GM12878 (cell line): ENCODE measurements around the gene HIPK4. TPM values are rescaled to one million over a fixed set of nuclear protein-coding genes. Genes with fewer than 3 reads are reported as not detected.

Experiments
- ATAC-seq: fragments of 200-7000 bp; cut with Tn5 transposase; 3 replicates; pipeline ENCODE4 v1.9.1; 2020; ENCODE audit warnings: mild to moderate bottlenecking, moderate library complexity
- Bru-seq: library from RNA; stranded (reverse); fragments of 400-500 nt; gene quantifications from one replicate; lab custom pipeline; 2021; lab: Mats Ljungman, UMichigan
- BruChase-seq, 2 experiments: library from RNA; stranded (reverse); fragments of 400-500 nt; gene quantifications; one replicate each; lab custom pipeline; 2021; lab: Mats Ljungman, UMichigan
- BruUV-seq: library from RNA; stranded (reverse); fragments of 400-500 nt; replicated peaks from 2 replicates; lab custom pipeline; 2021; lab: Mats Ljungman, UMichigan
- CTCF ChIA-PET: fragments of 300-600 bp; sonication (Branson Sonifier 250); formaldehyde crosslinking; extraction: SDS; loops from one replicate; lab custom pipeline; 2021; ENCODE audit warnings: inconsistent platforms; lab: Yijun Ruan, JAX
- POLR2A ChIA-PET: fragments of 350-600 bp; formaldehyde crosslinking; extraction: SDS; loops from one replicate; lab custom pipeline; 2021; ENCODE audit warnings: inconsistent platforms; lab: Charles Lee
- RAD21 ChIA-PET: fragments of 300-600 bp; sonication (Branson Sonifier 250); formaldehyde crosslinking; loops from one replicate; lab custom pipeline; 2023; ENCODE audit warnings: antibody characterized with exemption; ENCODE audit not compliant: unreplicated experiment; lab: Charles Lee
- SMC1A ChIA-PET: fragments of 300-600 bp; sonication (Branson Sonifier 250); formaldehyde crosslinking; loops from one replicate; lab custom pipeline; 2023; ENCODE audit not compliant: unreplicated experiment, uncharacterized antibody; lab: Charles Lee
- DNase-seq: peaks from one replicate; pipeline ENCODE4 v3.0.0-alpha.2; 2011; ENCODE audit warnings: low read depth, low spot score
- FAIRE-seq: peaks from 3 replicates; lab custom pipeline; 2011; peaks lifted over from hg19 to GRCh38; lab: Jason Lieb, UNC
- H2AFZ ChIP-seq: 2 replicates; pipeline ENCODE4 v1.6.0; 2011; ENCODE audit warnings: low read depth, low read length, control low read depth; ENCODE audit not compliant: control insufficient read depth
- H3K27ac ChIP-seq: 2 replicates; pipeline ENCODE4 v1.5.1; 2011; ENCODE audit warnings: control low read depth; ENCODE audit not compliant: control insufficient read depth, insufficient read depth
- H3K27me3 ChIP-seq, 2 experiments: replicated peaks in 1 of 2; 2 replicates each; pipeline versions ENCODE4 v1.6.0 to v1.6.1; 2011; ENCODE audit warnings: low read length in 1 of 2; ENCODE audit not compliant: control insufficient read depth in 2 of 2, insufficient read depth in 2 of 2
- H3K36me3 ChIP-seq, 2 experiments: 2 replicates each; pipeline ENCODE4 v1.5.1; 2011; ENCODE audit warnings: low read length in 1 of 2; ENCODE audit not compliant: control insufficient read depth in 2 of 2, insufficient read depth in 2 of 2
- H3K4me1 ChIP-seq: 2 replicates; pipeline ENCODE4 v1.6.1; 2011; ENCODE audit warnings: mild to moderate bottlenecking, low read length, moderate library complexity, mixed read lengths; ENCODE audit not compliant: control insufficient read depth, insufficient read depth
- H3K4me2 ChIP-seq: 2 replicates; pipeline ENCODE4 v1.6.0; 2011; ENCODE audit warnings: control low read depth; ENCODE audit not compliant: control insufficient read depth, insufficient read depth
- H3K4me3 ChIP-seq: fragments of 200-600 bp; sonication (generic); 2 replicates; pipeline ENCODE4 v1.5.1; 2016
- H3K79me2 ChIP-seq: 2 replicates; pipeline ENCODE4 v1.6.0; 2011; ENCODE audit warnings: low read length; ENCODE audit not compliant: control insufficient read depth, insufficient read depth
- H3K9ac ChIP-seq: 2 replicates; pipeline ENCODE4 v1.8.0; 2011; ENCODE audit warnings: low read length, control low read depth, mixed read lengths; ENCODE audit not compliant: control insufficient read depth, insufficient read depth
- H3K9me3 ChIP-seq: replicated peaks from 3 replicates; pipeline ENCODE4 v1.5.1; 2011; ENCODE audit warnings: mild to moderate bottlenecking, low read length; ENCODE audit not compliant: control insufficient read depth, insufficient read depth
- H4K20me1 ChIP-seq: 2 replicates; pipeline ENCODE4 v1.6.0; 2011; ENCODE audit not compliant: control insufficient read depth, insufficient read depth
- LARP7 ChIP-seq: fragments of 450-650 bp; IDR thresholded peaks from 2 replicates; pipeline ENCODE4 v1.6.1; 2017; ENCODE audit warnings: mild to moderate bottlenecking
- MLLT1 ChIP-seq: fragments of 450-650 bp; IDR thresholded peaks from 2 replicates; pipeline ENCODE4 v1.6.1; 2016; ENCODE audit warnings: mild to moderate bottlenecking
- TBL1XR1 ChIP-seq: IDR thresholded peaks from 2 replicates; pipeline ENCODE4 v1.6.1; 2012; ENCODE audit warnings: low read depth, low read length, improper control_type of control experiment
- ZSCAN29 ChIP-seq: fragments of 450-650 bp; IDR thresholded peaks from 2 replicates; pipeline ENCODE4 v1.6.1; 2017; ENCODE audit warnings: mild to moderate bottlenecking, moderate library complexity
- WGBS: methylation state at CpG from one replicate; pipeline ENCODE4 v1.1.6; 2016; ENCODE audit warnings: low lambda C conversion rate; ENCODE audit not compliant: insufficient replicate concordance, insufficient coverage; ENCODE audit errors: missing lambda C conversion rate; 5-methylcytosine and 5-hydroxymethylcytosine counted together
- in situ Hi-C: fragments of 300-500 bp; cut with MboI; formaldehyde crosslinking; loops from 9 replicates; pipeline ENCODE4 v1.14.3; 2018; ENCODE audit warnings: mixed read lengths
- intact Hi-C: fragments of 100-400 bp; cut with micrococcal nuclease; formaldehyde crosslinking; loops from one replicate; pipeline ENCODE4 v1.14.2; 2022; ENCODE audit not compliant: unreplicated experiment
- long read RNA-seq, 2 experiments: library from polyadenylated mRNA; unstranded; transcript quantifications; one replicate each; pipeline ENCODE4 v2.0.0, GENCODE V29; 2019 to 2020
- polyA minus RNA-seq, 3 experiments: library from RNA; depleted of rRNA, polyadenylated mRNA; stranded (reverse); fragments of >200 nt; gene quantifications; 2 replicates each; pipeline ENCODE4 v1.2.3, GENCODE V29; 2011
- polyA plus RNA-seq, 11 experiments: library from polyadenylated mRNA; depleted of rRNA in 4 of 11; unstranded in 6 of 11; stranded (reverse) in 5 of 11; fragments of >200 nt; fragmentation: Nextera tagmentation in 4 of 11; fragmentation: Illumina TruSeq in 1 of 11; extraction: Ambion mirVana in 4 of 11; extraction: Trizol in 1 of 11; gene quantifications; 1 replicate in 1 of 11; 2 replicates in 10 of 11; pipeline versions ENCODE4 v1.2.1 to v1.2.3, GENCODE V29; 2011 to 2016; ENCODE audit warnings: inconsistent platforms in 2 of 11, missing spikeins in 2 of 11, low read depth in 1 of 11
- total RNA-seq, 4 experiments: library from RNA; depleted of rRNA in 3 of 4; stranded (reverse); fragments of >200 nt in 3 of 4; fragmentation: Illumina TruSeq in 1 of 4; extraction: Trizol in 1 of 4; gene quantifications; 2 replicates each; pipeline versions ENCODE4 v1.2.1 to v1.2.3, GENCODE V29; 2013 to 2021

HIPK4 gene, protein sequence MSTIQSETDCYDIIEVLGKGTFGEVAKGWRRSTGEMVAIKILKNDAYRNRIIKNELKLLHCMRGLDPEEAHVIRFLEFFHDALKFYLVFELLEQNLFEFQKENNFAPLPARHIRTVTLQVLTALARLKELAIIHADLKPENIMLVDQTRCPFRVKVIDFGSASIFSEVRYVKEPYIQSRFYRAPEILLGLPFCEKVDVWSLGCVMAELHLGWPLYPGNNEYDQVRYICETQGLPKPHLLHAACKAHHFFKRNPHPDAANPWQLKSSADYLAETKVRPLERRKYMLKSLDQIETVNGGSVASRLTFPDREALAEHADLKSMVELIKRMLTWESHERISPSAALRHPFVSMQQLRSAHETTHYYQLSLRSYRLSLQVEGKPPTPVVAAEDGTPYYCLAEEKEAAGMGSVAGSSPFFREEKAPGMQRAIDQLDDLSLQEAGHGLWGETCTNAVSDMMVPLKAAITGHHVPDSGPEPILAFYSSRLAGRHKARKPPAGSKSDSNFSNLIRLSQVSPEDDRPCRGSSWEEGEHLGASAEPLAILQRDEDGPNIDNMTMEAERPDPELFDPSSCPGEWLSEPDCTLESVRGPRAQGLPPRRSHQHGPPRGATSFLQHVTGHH
- total RNA-seq (2013; cell fraction: nucleolus; rRNA removed), result not detected in 2 replicates
- not detected in 2 replicates for total RNA-seq (2014; rRNA removed)
- not detected in 2 replicates for total RNA-seq (2014; rRNA removed; fragmentation: Illumina TruSeq; extraction: Trizol)
- 0.13 TPM in 1 of 2 replicates, not detected in the other for total RNA-seq (2021)
- not detected for polyA plus RNA-seq (2011; ENCODE audit: low read depth)
- not detected in 2 replicates for polyA plus RNA-seq (2011; rRNA removed)
- not detected in 2 replicates for polyA plus RNA-seq (2011; cell fraction: cytosol; rRNA removed)
- not detected in 2 replicates for polyA plus RNA-seq (2011; cell fraction: nucleus; rRNA removed)
- polyA plus RNA-seq (2012), result 0.04 and 0.05 TPM in 2 replicates
- polyA plus RNA-seq (2014; fragmentation: Illumina TruSeq; extraction: Trizol), result not detected in 2 replicates
- polyA plus RNA-seq (2014; fragmentation: Nextera tagmentation; extraction: Ambion mirVana), result not detected
- polyA plus RNA-seq (2014; rRNA removed), result not detected in 2 replicates
- under 1 TPM; 0.07 to 0.08 TPM for polyA plus RNA-seq (2016; fragmentation: Nextera tagmentation; extraction: Ambion mirVana)
- not detected in 2 replicates for polyA minus RNA-seq (2011; rRNA and poly(A)+ RNA removed)
- polyA minus RNA-seq (2011; cell fraction: cytosol; rRNA and poly(A)+ RNA removed), result not detected in 2 replicates
- polyA minus RNA-seq (2011; cell fraction: nucleus; rRNA and poly(A)+ RNA removed), result not detected in 2 replicates
- Bru-seq, nascent RNA, result percentile 11 among the genes with signal in this experiment
- not detected for BruChase-seq, experiment 1, labeled RNA remaining after a 6-hour chase
- BruChase-seq, experiment 2, labeled RNA remaining after a 2-hour chase, result percentile 12 among the genes with signal in this experiment
- long read RNA-seq, experiment 1, result 0 reads
- long read RNA-seq, experiment 2, result 0 reads

- intact Hi-C loops (no loop called here), in situ Hi-C loops (no loop called here)
- no peak for FAIRE-seq
- BruUV-seq, result no TSS peak
- H3K79me2 ChIP-seq, result no peaks in the 10 kb centered on the region
- no peaks in the 10 kb centered on the region for H3K36me3 ChIP-seq
- RAD21 ChIA-PET, result no interaction called here
- WGBS, result 59% methylated on average over 10 of the region's 10 CpGs
- SMC1A ChIA-PET, result no interaction called here
- no peak for TF ChIP-seq LARP7
- TF ChIP-seq TBL1XR1, result no peak
- no peak for TF ChIP-seq ZSCAN29
- TF ChIP-seq MLLT1, result no peak
- POLR2A ChIA-PET, result interaction anchor here (0.6 kb wide), 1 partner anchor 53 kb away, joined by 3 read pairs; no protein-coding TSS in a partner anchor
- no peak within 1 kb of the TSS for H3K27ac ChIP-seq
- no peaks in the 10 kb centered on the region for H3K4me1 ChIP-seq
- H3K9ac ChIP-seq, result no peak within 1 kb of the TSS
- no peak for ATAC-seq
- no peak for DNase-seq
- H3K4me3 ChIP-seq, result no peak within 1 kb of the TSS
- H3K9me3 ChIP-seq, result no peaks in the 10 kb centered on the region
- H2AFZ ChIP-seq, result no peak within 1 kb of the TSS
- no peak within 1 kb of the TSS for H3K4me2 ChIP-seq
- no peaks in the 10 kb centered on the region for H3K27me3 ChIP-seq
- no peaks in the 10 kb centered on the region for H4K20me1 ChIP-seq
- CTCF ChIA-PET, result interaction anchor here (1.0 kb wide), 1 partner anchor 42 kb away, joined by 3 read pairs; the partner anchor contains the start of genes C19orf47 and PLD3
Observed at GRCh38 chr19:40390084-40390742, at the start of gene HIPK4. HIPK4 (minus strand) TSS chr19:40390181; CDS start chr19:40389902, 279 bp downstream.
